ENCODE results near the gene CES2.

Gene CES2

DNA sequence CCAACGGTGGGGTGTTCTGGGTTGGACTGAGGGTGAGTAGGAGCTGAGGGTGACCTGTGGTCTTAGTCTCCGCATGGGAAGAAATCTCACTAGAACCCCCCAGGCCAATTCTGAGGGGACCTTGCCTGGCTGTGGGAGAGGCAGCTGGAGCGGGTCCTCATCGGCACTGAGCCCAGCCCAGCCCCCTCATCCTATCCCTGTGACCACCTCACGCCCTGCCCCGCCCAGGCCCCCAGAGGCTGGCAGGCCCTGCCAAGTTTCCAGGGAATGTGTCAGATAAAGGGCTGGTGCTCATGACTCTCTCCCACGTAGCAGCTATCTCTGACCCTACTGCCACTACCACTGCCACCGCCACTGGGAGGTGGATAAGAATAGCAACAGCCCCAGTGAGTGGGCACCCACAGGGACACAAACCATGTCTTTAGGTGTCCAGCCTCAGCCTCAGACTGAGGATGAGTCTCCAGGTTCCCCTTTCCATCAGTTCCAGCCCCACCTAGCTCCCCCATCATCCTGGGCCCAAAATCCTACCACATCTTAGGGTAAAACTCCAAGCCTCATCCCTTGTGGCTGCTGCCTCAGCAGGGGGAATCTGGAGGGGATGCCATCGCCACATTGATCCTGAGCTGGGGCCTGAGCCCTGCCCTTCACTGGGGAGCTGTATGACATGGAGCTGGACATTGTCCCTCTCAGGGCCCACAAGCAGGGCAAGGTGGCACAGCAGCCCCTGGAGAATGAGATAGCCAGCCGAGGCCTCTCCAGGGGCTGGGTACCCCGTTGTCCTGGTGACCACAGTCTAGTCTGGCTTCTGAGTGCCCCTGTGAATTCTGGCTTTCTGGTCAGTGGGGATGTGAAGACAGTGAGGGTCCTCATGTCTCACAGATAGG is 31.5 kb upstream of the CES2 start:
- no peak for DNase-seq

DNA sequence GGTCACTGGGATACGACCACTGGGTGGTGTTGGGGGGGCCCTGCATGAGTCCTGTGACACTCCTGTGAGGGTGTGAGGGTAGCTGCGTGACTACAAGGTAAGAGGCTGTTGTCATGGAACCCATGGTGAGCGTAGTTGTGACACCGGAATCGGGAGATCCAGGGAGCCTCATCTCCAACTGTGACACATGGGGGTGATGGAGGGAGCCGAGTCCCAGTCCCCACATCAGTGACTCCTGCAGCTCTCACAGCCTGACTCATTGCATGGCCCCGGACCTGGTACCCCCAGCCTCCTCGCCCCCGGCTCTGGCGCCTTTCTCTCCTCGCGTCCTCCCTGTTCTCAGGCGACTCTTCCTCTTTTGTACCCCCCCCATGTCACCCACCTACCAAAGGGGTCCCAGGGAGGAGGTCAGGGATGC is 30.9 kb upstream of the CES2 start:
- DNase-seq = no peak

DNA sequence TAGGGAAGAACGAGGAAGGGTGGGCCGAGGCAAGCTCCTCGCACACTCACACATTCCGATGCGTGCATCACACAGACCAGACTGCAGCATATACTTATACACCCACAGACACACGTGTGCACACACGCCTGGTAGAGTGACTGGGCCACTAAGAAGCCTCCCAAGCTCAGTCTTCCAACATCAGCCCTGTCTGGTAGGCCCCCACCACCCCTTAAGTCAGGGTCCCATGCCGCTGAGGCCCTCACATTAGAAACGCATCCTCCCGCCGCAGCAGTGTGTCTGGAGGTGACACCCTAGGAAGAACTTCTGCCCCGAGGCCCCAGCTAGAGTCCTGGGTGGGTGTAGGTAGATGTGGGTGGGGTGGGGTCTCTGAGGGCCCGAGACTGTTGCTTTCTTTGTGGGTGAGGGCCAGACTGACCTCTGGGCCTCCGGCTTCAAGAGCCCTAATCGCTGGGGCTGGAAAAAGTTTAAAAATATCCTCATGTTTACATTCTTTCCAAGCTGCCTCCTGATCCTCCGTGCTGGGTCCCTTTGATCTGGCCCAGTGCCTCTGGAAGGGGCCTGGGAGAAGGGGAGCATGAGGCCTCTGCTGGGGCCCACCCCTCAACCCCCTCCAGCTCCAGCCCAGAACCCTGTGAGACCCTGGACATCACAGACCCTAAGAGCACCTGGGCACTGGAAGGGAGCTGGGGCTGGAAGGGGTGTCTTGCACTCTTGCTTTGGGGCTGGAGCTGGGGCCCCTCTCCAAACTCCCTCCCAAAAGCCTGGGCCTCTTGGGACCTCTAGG is 30.3 kb upstream of the CES2 start:
- no peak for DNase-seq

DNA sequence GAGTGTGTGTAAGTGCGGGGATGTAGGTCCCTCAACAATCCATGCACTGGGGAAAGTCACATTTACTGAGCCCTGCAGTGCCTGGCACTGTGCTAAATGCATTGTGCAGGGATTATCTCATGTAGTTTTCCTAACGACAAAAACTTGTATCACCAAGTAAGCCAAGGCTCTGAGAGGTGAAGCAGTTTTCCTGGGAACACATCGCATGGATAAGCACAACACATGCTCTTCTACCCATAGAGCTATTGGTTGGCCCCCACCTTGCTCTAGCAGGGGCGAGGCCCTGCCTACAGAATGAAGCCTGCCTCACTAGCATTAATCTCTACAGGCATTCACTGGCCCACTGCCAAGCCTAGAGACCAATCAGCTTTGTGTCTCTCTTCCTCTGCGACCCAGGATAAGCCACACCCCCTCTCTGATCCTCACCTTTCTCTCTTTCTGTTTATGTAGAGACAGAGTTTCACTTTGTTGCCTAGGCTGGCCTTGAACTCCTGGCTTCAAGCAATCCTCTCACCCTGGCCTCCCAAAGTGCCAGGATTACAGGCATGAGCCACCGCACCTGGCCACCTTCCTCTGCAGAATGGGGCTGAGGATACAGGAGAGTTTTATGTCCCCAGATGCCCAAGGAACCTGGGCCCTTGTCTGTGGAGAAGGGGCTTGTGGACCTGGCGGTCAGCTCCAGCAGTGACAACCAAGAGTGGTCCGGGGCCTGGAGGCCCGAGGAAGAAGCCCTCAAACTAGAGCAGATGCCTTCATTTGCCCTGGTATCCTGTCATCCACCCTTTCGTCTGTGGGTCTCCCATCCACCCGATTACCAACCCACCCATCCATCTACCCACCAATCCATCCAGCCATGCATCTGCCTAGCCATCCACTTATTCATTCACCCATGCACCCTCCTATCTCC is 29.4 kb upstream of the CES2 start:
- DNase-seq = no peak

DNA sequence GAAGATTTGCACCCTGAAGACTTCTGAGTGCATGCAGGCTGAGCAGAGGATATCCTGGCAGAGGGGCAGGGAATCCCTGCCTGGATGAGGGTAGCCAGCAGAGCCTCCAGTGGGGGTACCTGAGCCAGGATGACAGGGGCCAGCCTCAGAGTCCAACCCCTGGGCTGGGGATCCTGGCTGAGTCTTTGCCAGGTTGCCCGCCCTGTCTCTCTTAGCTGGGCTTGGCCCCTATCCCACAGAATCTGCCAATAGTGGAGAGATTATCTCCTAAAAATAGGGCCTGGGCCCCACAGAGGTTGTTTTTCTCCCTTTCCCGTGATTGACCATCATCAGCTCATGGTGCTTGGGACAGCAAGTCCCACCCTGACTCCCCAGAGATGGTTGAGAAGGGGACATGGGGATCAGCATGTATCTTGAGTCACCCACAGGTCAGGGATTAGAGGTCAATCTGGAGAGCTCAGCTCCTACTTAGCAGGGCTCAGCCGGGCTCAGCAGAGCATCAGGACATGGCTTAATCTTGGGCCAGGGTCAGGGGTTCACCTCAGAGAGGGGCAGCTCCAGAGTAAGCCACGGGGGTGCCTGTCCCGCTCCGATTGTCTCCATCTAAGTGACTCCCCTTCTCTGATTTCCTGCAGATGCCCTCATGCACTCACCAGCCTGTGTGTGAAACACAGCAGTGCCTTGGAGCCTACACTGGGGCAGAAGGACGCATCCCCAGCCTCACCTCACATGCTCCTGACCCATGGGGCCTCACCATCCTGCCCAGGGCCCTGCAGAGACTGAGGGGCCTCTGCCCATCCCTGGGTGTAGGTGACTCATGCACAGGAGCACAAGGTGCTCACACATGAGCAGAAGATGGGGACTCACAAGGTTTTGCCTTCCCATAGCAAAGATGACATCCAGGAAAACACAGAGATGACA is 28.1 kb upstream of the CES2 start:
- no peak for DNase-seq

DNA sequence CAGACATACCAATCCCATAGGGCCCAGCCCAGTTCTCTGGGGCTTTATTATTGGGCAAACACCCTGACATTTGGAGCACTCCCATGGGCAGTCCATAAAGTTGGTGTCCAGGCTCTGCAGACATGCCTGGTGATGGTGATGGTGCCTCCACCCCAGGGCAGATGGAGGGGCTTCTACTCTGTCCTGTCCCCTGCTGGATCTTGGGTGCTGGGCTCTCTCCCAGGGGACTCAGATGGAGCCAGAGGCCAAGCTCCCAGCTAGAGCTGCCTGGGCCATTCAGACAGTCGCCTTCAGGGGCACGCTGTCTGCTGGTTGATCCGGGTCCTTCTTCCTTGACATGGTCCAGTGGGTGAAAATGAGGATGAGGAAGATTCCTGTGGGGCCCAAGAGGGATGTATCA is 27.2 kb upstream of the CES2 start:
- no peak for DNase-seq

DNA sequence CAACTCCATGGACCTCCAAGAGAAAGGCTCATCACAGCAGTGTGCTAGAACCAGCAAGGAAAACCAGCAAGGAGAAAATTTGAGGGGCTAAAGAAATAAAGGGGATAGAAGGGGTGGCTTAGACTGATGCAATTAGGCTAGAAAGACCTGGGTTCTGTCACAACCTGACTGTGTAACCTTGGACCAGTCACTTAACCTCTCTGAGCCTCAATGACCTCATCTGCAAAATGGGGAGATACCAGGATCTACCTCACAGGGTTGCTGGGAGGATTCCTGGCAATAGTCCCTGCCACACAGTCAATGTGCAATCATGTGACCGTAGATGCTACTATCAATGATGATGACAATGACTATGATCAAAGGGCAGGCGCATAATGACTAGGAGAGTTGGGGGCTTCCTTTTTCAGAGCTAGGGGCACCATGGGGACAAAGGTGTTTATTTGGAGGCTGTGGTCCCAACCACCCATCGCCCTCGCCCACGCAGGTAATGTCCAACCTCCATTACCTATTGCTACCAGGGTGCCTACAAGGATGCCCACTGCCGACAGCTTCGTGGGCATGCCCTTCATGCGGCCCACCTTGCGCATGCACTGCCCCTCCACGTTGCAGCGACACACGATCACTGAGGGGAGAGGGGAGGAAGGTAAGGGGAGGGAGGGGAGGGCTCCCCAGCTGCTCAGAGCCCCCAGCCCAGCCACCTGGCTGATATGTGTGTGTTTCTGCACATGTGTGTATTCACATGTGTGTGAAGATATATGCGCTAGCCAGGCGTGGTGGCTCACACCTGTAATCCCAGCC is 26.4 kb upstream of the CES2 start:
- DNase-seq = no peak

DNA sequence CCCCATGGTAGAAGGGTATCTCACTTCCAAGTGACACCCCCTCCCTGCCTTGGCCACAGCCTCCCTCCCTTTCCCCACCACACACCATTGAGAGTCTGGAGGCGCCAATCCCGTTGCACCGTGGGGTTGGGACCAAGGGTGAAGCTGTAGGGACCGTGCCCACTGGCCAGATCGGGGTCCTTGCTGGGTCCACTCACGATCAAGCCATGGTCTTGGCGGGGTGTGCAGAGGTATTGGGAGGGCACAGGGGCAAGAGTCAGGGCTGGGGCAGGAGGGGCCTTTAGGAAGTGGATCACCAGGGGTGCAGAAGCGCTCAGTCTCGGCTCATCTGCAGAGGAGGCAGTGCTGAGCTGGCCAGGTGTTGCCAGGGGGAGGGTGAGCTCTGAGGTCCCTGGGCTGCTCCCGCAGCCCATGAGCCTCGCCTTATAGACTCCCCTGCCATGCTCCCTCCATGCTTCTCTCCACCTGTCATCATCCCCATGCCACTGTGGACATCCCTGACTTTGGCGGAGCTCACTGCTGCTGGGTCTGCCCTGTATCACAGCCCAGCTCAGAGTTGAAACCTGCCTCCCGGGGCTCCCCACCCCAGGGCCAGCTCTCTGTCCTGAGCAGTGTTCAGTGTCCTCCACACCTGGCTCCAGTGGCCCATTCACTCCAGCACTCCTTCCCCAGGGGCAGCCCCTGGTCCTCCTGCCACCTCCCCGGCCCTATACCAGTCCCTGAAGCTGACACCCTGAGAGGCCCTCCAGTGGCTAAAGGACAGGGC is 25.0 kb upstream of the CES2 start:
- DNase-seq = no peak

DNA sequence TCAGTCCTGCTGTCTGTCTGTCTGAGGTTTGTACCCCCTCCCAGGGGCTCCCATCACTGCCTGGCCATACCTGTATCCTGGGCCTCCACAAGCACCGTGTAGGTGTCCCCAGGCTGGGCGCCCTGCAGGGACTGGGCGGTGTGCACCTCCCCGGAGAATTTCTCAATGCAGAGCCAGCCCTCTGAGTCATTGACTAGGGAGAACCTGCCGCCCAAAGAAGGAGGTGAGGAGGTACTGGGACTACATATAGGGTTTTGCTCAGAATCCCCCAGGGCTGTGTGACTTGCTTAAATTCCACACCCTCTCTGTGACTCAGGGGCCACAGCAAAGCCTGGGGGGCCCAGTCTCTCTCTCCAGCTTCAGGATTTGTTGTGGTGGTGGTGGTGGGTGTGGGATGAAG is 24.2 kb upstream of the CES2 start:
- DNase-seq = no peak

DNA sequence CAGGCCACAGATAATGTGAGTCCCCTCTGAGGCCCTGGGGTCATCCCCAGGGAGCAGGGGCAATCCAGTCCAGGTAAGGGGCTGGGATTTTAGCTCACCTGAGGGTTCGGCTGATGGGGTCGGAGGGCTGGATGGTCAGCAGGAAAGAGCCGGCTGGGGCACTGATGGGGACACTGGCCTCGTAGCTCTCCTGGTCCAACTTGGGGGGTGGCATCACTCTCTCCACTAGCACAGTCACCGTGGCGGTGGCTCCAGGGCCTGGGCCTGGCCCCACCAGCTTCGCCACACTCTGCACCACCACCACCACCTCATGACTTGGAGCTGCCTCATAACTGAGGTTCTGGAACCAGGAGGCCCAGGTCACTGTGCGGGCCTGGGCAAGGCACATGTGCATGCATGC is 23.5 kb upstream of the CES2 start:
- DNase-seq = no peak

DNA sequence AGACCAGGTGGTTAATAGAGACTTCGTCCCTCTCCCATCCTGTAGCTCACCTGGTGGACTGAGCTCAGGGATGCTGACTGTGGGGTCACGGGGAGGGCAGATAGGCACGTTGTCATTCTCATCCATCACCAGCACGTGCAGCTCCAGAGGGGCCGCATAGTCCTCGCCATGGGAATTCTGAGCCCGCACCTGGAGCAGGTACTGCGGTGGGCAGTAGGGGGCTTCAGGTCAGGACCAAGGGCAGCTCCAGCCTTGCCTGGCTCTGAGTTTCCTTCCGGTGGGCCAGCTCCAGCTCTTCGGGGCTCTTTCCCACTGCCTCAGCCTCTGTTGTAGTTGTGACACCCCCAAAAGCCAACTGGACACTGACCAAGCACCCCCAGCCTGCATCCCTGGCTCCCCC is 22.2 kb upstream of the CES2 start:
- no peak for DNase-seq

DNA sequence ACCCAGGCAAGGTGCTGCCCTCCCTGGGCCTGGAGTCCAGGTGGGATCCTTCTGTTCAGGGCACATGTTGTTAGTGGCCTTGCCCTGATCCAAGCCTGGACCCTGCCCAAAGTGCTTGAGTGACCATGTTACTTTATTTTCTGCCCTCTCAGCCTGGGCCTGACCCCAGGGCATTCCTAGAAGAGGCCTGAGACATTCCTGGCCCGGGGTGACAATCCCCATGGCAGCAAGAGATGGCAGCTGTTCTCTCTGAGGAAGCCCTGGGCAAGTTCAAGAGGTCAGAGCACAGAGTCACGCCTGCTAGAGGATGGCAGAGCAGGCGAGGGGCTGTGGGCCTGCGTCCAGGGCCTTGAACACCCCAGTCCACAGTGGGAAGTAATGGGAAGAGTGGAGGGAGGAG is 21.6 kb upstream of the CES2 start:
- DNase-seq = no peak

DNA sequence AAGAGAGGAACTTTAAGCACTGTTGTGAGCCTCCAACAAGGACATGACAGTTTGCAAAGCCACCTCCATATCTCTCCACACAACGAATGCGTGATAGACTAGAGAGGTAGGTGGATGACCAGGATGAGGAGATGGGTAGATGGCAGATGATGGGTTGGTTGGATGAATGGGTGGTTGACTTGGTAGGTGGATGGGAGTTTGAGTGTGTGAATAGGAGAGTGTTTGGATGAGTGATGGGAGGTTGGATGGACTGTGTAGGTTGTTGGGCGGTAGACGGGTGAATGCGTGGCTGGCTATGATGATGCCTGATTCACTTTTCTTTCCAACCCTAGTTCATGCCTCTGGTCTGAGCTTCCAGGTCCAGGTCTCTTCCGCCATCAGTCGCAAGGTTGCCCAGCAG is 20.8 kb upstream of the CES2 start:
- DNase-seq = no peak

DNA sequence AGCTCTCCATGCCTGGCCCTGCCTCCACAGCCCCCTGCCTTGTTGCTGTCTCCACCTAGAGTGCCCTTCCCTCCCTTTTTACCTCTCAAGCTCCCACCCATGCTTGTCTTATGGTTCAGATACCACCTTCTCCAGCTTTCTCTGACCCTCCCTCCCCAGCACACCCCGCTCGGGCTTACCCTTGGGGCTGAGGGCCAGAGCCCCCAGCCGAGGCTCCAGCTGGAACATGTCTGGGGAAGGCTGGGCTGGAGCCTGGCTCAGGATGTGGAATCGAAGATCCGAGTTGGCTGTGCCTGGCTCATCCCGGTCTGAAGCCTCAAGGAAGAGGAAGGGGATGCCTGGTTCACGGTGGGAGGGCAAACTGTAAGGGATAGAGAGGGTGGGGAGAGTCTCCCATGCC is 20.3 kb upstream of the CES2 start:
- no peak for DNase-seq

DNA sequence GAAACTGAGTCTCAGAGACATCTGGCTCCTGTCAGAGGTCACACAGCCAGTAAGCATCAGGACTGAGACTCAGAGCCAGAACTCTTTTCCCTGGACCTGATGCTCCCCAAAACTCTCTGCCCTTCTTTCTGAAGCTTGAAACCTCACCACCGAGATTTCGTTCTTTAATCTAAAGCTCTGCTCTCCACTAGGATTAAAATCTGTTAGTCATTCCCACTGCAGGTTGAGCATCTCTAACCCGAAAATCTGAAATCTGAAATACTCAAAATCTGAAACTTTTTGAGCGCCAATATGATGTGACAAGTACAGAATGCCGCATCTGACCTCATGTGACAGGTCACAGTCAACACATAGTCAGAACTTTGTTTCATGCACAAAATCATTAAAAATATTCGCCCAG is 18.8 kb upstream of the CES2 start:
- DNase-seq = no peak

DNA sequence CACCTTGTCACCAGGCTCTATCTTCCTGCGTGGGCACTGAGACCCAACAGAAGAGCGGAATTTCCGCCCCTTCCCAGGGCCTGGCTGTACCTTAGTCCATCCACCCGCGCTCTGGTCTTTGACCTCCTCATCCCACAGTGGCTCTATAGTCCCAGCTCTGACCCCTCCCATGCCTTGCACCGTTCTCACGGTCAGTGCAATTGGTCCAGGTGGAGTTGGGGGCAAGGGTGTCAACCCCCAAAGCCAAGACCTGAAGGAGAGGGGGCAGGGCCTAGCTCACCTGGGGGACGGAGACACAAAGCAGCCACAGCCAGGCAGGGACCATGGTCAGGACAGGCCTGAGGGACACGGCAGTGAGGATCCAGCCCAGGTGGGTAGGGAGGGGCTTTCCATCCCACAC is 17.6 kb upstream of the CES2 start:
- no peak for DNase-seq

DNA sequence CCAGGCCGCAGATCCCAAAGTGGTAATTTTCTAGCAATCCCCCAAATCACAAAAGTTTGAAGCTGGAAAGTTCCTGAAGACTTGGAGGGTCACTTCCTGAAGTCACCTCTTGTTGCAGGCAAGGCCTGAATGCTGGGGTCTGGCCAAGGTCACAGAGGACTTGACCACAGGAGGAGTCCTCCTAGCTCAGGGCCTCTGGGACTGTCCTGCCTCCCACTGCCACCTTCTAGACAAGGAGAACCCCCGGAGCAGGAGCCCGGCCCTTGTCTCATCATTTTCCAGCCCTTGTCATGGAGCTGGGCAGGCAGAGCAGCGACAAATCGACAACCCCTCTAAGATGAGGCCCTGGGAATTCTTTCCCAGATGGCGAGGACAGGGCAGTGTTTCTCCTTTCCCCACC is 17.0 kb upstream of the CES2 start:
- DNase-seq = no peak

DNA sequence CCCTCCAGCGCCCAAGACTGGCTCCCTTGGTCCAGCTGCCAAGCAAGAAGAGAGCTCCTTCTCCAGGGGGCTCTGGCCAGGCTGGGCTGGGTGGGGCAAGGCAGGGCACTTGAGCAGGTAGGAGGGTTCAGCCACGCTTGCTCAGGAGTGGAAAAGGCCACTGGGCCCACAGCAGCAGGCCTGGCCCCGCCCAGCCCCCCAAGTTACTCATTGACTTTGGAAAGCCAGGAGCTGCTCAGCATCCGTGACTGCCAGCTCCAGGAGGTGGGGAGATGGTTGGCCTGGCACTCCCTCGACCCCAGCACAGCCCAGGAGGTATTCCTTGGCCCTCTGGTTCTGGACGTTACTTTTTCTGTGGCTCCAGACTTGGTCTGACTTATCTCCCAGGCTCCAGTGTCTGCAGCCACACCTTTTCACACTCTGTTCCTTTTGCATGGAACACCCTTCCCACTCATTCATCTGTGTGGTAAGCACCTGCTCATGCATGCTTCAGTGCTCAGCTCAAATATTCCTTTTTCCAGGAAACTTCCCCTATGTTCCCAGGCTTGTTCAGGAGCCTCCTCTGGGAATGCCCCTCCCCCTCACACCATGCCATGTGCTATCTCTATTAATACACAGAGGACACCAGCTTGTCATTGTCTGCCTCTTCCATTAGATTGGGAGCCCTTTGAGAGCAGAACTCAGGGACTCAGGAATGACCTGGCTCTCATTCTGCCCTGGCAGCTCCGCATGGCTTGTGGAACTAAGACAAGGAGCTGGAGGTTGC is 16.3 kb upstream of the CES2 start, which contains the start of gene CDH16:
TSS of gene CDH16 (minus strand) at position 83 of the 766 bp plus-strand sequence. CDS start 820 bp downstream, outside the sequence.
- no peak for DNase-seq

DNA sequence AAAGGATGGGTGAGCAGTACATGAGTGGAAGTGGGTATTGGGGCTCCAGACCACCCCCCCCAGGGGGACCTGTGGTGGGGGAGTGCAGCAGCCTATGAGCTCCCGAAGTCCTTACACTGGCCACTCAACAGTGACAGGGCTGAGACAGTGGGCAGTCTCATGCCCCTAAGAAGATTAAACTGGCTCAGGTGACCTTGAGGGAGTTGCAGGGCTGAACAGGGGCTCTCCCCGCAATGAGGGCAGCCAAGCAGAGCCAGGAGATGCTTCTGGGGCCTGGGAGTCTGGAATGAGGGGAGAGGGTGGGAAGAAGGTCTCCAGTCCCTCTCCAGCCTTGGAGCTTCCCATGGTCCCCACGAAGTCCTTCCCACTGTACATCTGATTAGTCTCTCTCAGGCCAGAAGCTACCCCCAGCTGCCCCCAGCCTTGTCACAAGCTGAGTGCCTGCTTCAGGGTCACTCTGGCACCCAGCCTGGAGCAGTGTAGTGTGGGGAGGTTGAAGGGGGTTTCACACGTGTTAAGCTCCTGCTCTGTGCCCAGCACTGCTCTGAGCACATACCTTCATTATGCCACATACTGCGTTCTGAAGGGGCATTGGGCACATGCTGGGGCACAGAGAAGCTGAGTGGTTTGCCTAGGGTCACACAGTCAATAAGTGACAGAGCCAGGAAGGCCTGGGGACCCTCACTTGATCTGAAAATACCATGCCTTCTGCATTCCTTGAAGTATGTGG is 15.6 kb upstream of the CES2 start:
- DNase-seq = no peak

Measured in activated CD4-positive, CD25-positive, alpha-beta regulatory T cell treated with anti-CD3 and anti-CD28 coated beads, Interleukin-2, amount 50 U/mL, for 72 hours (primary cell).